DND-41 (cell line): ENCODE data around the gene PRPF39.
A peak's percentile ranks its signal among the peaks of the same experiment; 100 is the strongest.

Experiments used
- ATAC-seq: fragments of 200-7000 bp; cut with Tn5 transposase; 3 replicates; pipeline ENCODE4 v1.9.1; 2021; ENCODE audit warnings: low read depth; ENCODE audit not compliant: insufficient read depth
- DNase-seq: peaks from one replicate; pipeline ENCODE4 v3.0.0-alpha.2; 2020
- H2AFZ ChIP-seq: 2 replicates; pipeline ENCODE4 v1.6.0; 2012; ENCODE audit warnings: low read depth, low read length
- H3K27ac ChIP-seq: 2 replicates; pipeline ENCODE4 v1.5.1; 2012; ENCODE audit warnings: low read length, inconsistent platforms
- H3K27me3 ChIP-seq: fragments of 200-600 bp; sonication (generic); 2 replicates; pipeline ENCODE4 v1.6.0; 2012; ENCODE audit warnings: low read length, mild to moderate bottlenecking, inconsistent platforms; ENCODE audit not compliant: insufficient read depth, poor library complexity
- H3K36me3 ChIP-seq: 2 replicates; pipeline ENCODE4 v1.5.1; 2012; ENCODE audit warnings: low read length, inconsistent platforms; ENCODE audit not compliant: insufficient read depth
- H3K4me1 ChIP-seq: 2 replicates; pipeline ENCODE4 v1.5.1; 2012; ENCODE audit warnings: mild to moderate bottlenecking, low read length; ENCODE audit not compliant: insufficient read depth
- H3K4me2 ChIP-seq: 2 replicates; pipeline ENCODE4 v1.6.0; 2012; ENCODE audit warnings: mild to moderate bottlenecking, moderate library complexity, low read length, inconsistent platforms; ENCODE audit not compliant: insufficient read depth
- H3K4me3 ChIP-seq, 2 experiments: fragments of 200-600 bp in 1 of 2; shearing (Covaris generic) in 1 of 2; 2 replicates each; pipeline ENCODE4 v1.5.1; 2012 to 2016; ENCODE audit warnings: inconsistent platforms in 2 of 2, low read length in 2 of 2, mild to moderate bottlenecking in 2 of 2, low read depth in 1 of 2, moderate library complexity in 1 of 2
- H3K79me2 ChIP-seq: 2 replicates; pipeline ENCODE4 v1.6.0; 2012; ENCODE audit warnings: low read length, inconsistent platforms; ENCODE audit not compliant: insufficient read depth
- H3K9ac ChIP-seq: 2 replicates; pipeline ENCODE4 v1.6.0; 2012; ENCODE audit warnings: low read depth, mild to moderate bottlenecking, inconsistent platforms, low read length, moderate library complexity
- H3K9me3 ChIP-seq: 2 replicates; pipeline ENCODE4 v1.5.1; 2012; ENCODE audit warnings: low read length, moderate library complexity, mild to moderate bottlenecking, inconsistent platforms; ENCODE audit not compliant: insufficient read depth, severe bottlenecking
- H4K20me1 ChIP-seq: 2 replicates; pipeline ENCODE4 v1.6.0; 2012; ENCODE audit warnings: low read length; ENCODE audit not compliant: insufficient read depth
- CTCF ChIP-seq: IDR thresholded peaks from 2 replicates; pipeline ENCODE4 v1.5.1; 2012; ENCODE audit warnings: borderline replicate concordance, low read length, moderate library complexity, mild to moderate bottlenecking; ENCODE audit not compliant: poor library complexity, severe bottlenecking; ENCODE audit errors: extremely low read depth
- EZH2 ChIP-seq: IDR thresholded peaks from 3 replicates; pipeline ENCODE4 v1.6.1; 2012; ENCODE audit warnings: borderline replicate concordance, low read depth, mild to moderate bottlenecking, moderate library complexity, low read length, inconsistent platforms; ENCODE audit not compliant: severe bottlenecking

PRPF39 gene

GRCh38 chr14:45082420-45082819 is 1.5 kb upstream of the PRPF39 start:
- Histone ChIP-seq H3K79me2 (peaks cover 36% of the 10 kb centered on the region), H3K4me1 (peaks cover 35% of the 10 kb centered on the region), H3K9ac (no peak overlapping the region), H2AFZ (peak overlapping the region; percentile 64), H3K27me3 (no peaks in the 10 kb centered on the region), H3K27ac (no peak overlapping the region), H3K9me3 (no peaks in the 10 kb centered on the region), H3K4me3 (no peak overlapping the region), H4K20me1 (peaks cover 28% of the 10 kb centered on the region; the same call in 1 of the 2 replicates), H3K36me3 (no peaks in the 10 kb centered on the region; the same call in 1 of the 2 replicates), H3K4me2 (no peak overlapping the region)
- TF ChIP-seq CTCF (no peak), EZH2 (no peak)
- ATAC-seq (no peak), DNase-seq (no peak)

- Histone ChIP-seq H3K4me2 (peak overlapping the region; percentile 70), H3K27ac (peak overlapping the region; percentile 67), H3K79me2 (peaks cover 47% of the 10 kb centered on the region), H3K27me3 (no peaks in the 10 kb centered on the region), H2AFZ (peak overlapping the region; percentile 85), H3K9me3 (no peaks in the 10 kb centered on the region), H3K4me1 (peaks cover 45% of the 10 kb centered on the region), H3K4me3 (peak overlapping the region; percentile 33 to 68; a peak in 3 of 4 replicates), H4K20me1 (peaks cover 38% of the 10 kb centered on the region), H3K9ac (peak overlapping the region; percentile 70), H3K36me3 (peaks cover 7% of the 10 kb centered on the region)
- ATAC-seq, result 0 out of 3 replicates have a peak, but pooled peaks have one; percentile 2
- TF ChIP-seq EZH2, result no peak
- TF ChIP-seq CTCF, result no peak
- no peak for DNase-seq
Measured at GRCh38 chr14:45083617-45083975, 320 bp upstream of the PRPF39 start.

- H3K4me3 ChIP-seq, result peak overlapping the region; percentile 58 to 68; a peak in 3 of 4 replicates
- TF ChIP-seq EZH2 (no peak), CTCF (no peak)
- peaks cover 49% of the 10 kb centered on the region for H4K20me1 ChIP-seq
- H3K27me3 ChIP-seq, result no peaks in the 10 kb centered on the region
- H3K4me2 ChIP-seq, result peak overlapping the region; percentile 70
- H3K4me1 ChIP-seq, result peaks cover 46% of the 10 kb centered on the region
- H3K9ac ChIP-seq, result peak overlapping the region; percentile 70
- H3K79me2 ChIP-seq, result peaks cover 60% of the 10 kb centered on the region
- H3K27ac ChIP-seq, result peak overlapping the region; percentile 65; the same call in 1 of the 2 replicates
- DNase-seq (no peak), ATAC-seq (no peak)
- H2AFZ ChIP-seq, result no peak overlapping the region
- no peaks in the 10 kb centered on the region for H3K9me3 ChIP-seq
- H3K36me3 ChIP-seq, result peaks cover 7% of the 10 kb centered on the region
Measured at GRCh38 chr14:45084946-45085346, 1.0 kb downstream of the PRPF39 start.
